Stimulated activated CD8-positive, alpha-beta memory T cell treated with anti-CD3 and anti-CD28 coated beads, Interleukin-4, amount 100 ng/mL, for 4 hours (primary cell): Measurements from ENCODE around the gene MUC5AC.
"Not testable (repeated sequence)": the region's sequence is repeated elsewhere in the genome, so short reads cannot be mapped to it uniquely, and the experiment has no call there.

ENCODE experiments used
- DNase-seq, 2 donors: peaks; one replicate each; pipeline ENCODE4 v3.0.0-alpha.2; 2020; ENCODE audit warnings: low read depth in 2 of 2, low spot score in 1 of 2

The MUC5AC gene

GRCh38 chr11:1207401-1208143, 49.8 kb downstream of the MUC5AC start:
- DNase-seq = no peak

- no peak for DNase-seq
These were observed 50.3 kb downstream of the MUC5AC start for GRCh38 chr11:1208144-1208393.

- no peak for DNase-seq
These were observed 50.9 kb downstream of the MUC5AC start for GRCh38 chr11:1208394-1209261.

- no peak for DNase-seq
These were observed 51.8 kb downstream of the MUC5AC start for GRCh38 chr11:1209371-1210057.

- DNase-seq = no peak
These were observed 54.1 kb downstream of the MUC5AC start for GRCh38 chr11:1211838-1212237.

- DNase-seq = not testable (repeated sequence)
These were observed 58.1 kb downstream of the MUC5AC start for GRCh38 chr11:1215826-1216225.

GRCh38 chr11:1217151-1217550, 59.4 kb downstream of the MUC5AC start:
- no peak for DNase-seq

GRCh38 chr11:1218256-1218787, 60.6 kb downstream of the MUC5AC start:
- DNase-seq = no peak

GRCh38 chr11:1218788-1219445, 61.2 kb downstream of the MUC5AC start:
- DNase-seq = no peak

GRCh38 chr11:1219446-1219833, 61.7 kb downstream of the MUC5AC start:
- DNase-seq = no peak

- no peak for DNase-seq
These were observed 62.4 kb downstream of the MUC5AC start for GRCh38 chr11:1219834-1220815.

GRCh38 chr11:1220941-1221721, 63.4 kb downstream of the MUC5AC start:
- DNase-seq = no peak

- DNase-seq = no peak
These were observed 64.1 kb downstream of the MUC5AC start for GRCh38 chr11:1221848-1222311.

- DNase-seq = no peak
These were observed 65.0 kb downstream of the MUC5AC start, which contains the start of gene MUC5B for GRCh38 chr11:1222491-1223345. Gene MUC5B, plus strand, starts transcription at chr11:1223066. Its CDS starts 58 bp downstream, at chr11:1223124.

- no peak for DNase-seq
These were observed 65.8 kb downstream of the MUC5AC start for GRCh38 chr11:1223346-1224110.

- no peak for DNase-seq
These were observed 66.3 kb downstream of the MUC5AC start for GRCh38 chr11:1224111-1224490.
